SU-DHL-6 (cell line): Measurements from ENCODE around the gene PECR.

Experiments
- EZH2phosphoT487 ChIP-seq: fragments of 200-600 bp; sonication (generic), shearing (Covaris generic); conservative IDR thresholded peaks from 2 replicates; pipeline ENCODE4 v1.6.1; 2018; ENCODE audit warnings: mild to moderate bottlenecking, antibody characterized with exemption, low read length, moderate library complexity, mixed read lengths
- TF ChIP-seq, protein P1 (sequence below): fragments of 200-600 bp; sonication (generic); IDR thresholded peaks from one replicate; pipeline ENCODE4 v1.5.1; 2017; ENCODE audit warnings: antibody characterized with exemption, mild to moderate bottlenecking, low read length, moderate library complexity; ENCODE audit not compliant: insufficient read depth, poor library complexity, severe bottlenecking

DNA sequence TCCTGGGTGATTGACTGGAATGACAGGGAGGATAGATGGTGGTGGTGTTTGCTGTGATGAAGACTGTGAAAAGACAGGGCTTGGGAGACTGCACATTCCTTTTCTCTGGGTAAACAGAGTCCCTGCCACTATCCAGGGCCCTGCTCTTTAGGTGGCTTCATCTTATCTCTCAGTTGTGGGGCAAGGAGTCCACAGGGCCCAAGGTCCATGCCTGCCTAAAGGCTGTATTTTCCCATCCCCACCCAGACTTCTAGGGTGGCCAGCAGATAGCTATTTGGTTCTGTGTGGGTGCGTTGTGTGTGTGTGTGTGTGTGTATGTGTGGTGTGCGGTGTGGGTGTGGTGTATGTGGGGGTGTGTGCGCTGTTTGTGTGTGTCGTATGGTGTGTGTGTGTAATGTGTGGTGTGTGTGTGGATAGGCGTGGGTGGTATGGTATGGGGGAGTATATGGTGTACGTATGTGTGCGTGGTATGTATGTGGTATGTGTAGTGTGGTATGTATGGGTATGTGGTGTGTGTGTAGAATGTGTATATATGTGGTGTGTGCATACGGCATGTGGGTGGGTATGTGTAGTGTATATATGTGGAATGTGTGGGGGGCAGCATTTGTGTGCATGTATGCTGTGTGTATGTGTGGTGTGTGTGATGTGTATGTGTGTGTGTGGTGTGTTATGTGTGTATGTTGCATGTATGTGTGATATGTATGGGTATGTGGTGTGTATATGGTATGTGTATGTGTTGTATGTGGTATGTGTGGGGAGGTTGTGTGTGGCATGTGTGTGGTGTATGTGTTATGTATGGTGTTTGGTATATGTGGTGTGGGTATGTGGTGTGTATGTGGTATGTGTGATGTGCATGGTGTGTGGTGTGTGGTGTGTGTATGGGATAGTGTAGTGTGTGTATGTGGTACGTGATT lies 17.1 kb upstream of the PECR start:
- TF ChIP-seq, protein P1, sequence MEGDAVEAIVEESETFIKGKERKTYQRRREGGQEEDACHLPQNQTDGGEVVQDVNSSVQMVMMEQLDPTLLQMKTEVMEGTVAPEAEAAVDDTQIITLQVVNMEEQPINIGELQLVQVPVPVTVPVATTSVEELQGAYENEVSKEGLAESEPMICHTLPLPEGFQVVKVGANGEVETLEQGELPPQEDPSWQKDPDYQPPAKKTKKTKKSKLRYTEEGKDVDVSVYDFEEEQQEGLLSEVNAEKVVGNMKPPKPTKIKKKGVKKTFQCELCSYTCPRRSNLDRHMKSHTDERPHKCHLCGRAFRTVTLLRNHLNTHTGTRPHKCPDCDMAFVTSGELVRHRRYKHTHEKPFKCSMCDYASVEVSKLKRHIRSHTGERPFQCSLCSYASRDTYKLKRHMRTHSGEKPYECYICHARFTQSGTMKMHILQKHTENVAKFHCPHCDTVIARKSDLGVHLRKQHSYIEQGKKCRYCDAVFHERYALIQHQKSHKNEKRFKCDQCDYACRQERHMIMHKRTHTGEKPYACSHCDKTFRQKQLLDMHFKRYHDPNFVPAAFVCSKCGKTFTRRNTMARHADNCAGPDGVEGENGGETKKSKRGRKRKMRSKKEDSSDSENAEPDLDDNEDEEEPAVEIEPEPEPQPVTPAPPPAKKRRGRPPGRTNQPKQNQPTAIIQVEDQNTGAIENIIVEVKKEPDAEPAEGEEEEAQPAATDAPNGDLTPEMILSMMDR, result no peak
- no peak for TF ChIP-seq EZH2phosphoT487
